Endothelial cell (in vitro differentiated cells): ENCODE results near the gene UBXN1. TPM values are rescaled to one million over a fixed set of nuclear protein-coding genes. Genes with fewer than 3 reads are reported as not detected.
A peak's percentile ranks its signal among the peaks of the same experiment; 100 is the strongest.

Experiments
- DNase-seq: peaks from one replicate; pipeline ENCODE4 v3.0.0; 2021; ENCODE audit warnings: low spot score
- H3K27ac Mint-ChIP-seq: one replicate; pipeline ENCODE4 v1.8.0; 2021; ENCODE audit warnings: mixed read lengths, inconsistent platforms; ENCODE audit not compliant: unreplicated experiment
- H3K27me3 Mint-ChIP-seq: one replicate; pipeline ENCODE4 v1.8.0; 2021; ENCODE audit warnings: mild to moderate bottlenecking, moderate library complexity, mixed read lengths, inconsistent platforms; ENCODE audit not compliant: unreplicated experiment
- H3K36me3 Mint-ChIP-seq: one replicate; pipeline ENCODE4 v1.8.0; 2021; ENCODE audit warnings: mild to moderate bottlenecking, low read depth, mixed read lengths, inconsistent platforms; ENCODE audit not compliant: unreplicated experiment
- H3K4me1 Mint-ChIP-seq: one replicate; pipeline ENCODE4 v1.8.0; 2021; ENCODE audit warnings: mild to moderate bottlenecking, mixed read lengths, inconsistent platforms; ENCODE audit not compliant: unreplicated experiment
- H3K4me3 Mint-ChIP-seq: one replicate; pipeline ENCODE4 v1.8.0; 2021; ENCODE audit warnings: mild to moderate bottlenecking, mixed read lengths, inconsistent platforms; ENCODE audit not compliant: unreplicated experiment
- H3K9me3 Mint-ChIP-seq: one replicate; pipeline ENCODE4 v1.8.0; 2021; ENCODE audit warnings: mixed read lengths, inconsistent platforms; ENCODE audit not compliant: unreplicated experiment
- total RNA-seq: library from RNA; stranded (reverse); fragmentation: NEBNext Ultra II Directional; extraction: Animal tissue kit (Norgen Biotek cat#: 25700); gene quantifications from one replicate; pipeline ENCODE4 v1.2.1, GENCODE V29; 2021; ENCODE audit not compliant: unreplicated experiment
- TF ChIP-seq, protein P1 (sequence below): fragments of 200-600 bp; sonication (generic); IDR thresholded peaks from one replicate; pipeline ENCODE4 v1.5.0; 2021; ENCODE audit warnings: antibody characterized with exemption; ENCODE audit not compliant: unreplicated experiment

UBXN1 gene
- total RNA-seq, 1 donor from 2014 or later = 137 TPM

DNA sequence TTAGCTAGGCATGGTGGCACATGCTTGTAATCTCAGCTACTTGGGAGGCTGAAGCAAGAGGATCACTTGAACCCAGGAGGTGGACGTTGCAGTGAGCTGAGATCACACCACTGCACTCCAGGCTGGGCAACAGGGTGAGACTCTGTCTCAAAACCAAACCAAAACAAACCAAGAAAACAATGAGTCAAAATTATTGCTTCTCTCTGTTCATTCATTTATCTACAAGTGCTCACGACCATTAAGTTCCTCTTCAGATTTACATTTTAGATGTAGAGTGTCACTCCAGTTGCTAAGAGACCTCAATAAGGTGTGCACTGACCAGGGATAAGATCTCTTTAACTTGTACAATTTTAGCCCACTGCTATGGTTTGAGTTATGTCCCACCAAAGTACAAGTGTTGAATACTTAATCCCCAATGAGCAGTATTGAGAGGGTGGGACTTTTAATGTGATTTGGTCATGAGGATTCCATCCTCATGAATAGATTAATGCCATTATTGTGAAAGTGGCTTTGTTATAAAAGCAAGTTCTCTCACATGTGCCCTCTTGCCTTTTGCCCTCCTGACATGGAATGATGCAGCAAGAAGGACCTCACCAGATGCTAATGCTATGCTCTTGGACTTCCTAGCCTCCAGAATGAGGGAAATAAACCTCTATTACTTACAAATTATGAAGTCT lies 40.6 kb upstream of the UBXN1 start:
- no peak for DNase-seq
- Mint-ChIP-seq H3K9me3 (no peaks in the 10 kb centered on the region), H3K4me3 (peak overlapping the region; percentile 8), H3K4me1 (peaks cover 7% of the 10 kb centered on the region), H3K27me3 (peaks cover 6% of the 10 kb centered on the region), H3K27ac (no peak overlapping the region), H3K36me3 (peaks cover 70% of the 10 kb centered on the region)
- TF ChIP-seq, protein P1, sequence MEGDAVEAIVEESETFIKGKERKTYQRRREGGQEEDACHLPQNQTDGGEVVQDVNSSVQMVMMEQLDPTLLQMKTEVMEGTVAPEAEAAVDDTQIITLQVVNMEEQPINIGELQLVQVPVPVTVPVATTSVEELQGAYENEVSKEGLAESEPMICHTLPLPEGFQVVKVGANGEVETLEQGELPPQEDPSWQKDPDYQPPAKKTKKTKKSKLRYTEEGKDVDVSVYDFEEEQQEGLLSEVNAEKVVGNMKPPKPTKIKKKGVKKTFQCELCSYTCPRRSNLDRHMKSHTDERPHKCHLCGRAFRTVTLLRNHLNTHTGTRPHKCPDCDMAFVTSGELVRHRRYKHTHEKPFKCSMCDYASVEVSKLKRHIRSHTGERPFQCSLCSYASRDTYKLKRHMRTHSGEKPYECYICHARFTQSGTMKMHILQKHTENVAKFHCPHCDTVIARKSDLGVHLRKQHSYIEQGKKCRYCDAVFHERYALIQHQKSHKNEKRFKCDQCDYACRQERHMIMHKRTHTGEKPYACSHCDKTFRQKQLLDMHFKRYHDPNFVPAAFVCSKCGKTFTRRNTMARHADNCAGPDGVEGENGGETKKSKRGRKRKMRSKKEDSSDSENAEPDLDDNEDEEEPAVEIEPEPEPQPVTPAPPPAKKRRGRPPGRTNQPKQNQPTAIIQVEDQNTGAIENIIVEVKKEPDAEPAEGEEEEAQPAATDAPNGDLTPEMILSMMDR = no peak

DNA sequence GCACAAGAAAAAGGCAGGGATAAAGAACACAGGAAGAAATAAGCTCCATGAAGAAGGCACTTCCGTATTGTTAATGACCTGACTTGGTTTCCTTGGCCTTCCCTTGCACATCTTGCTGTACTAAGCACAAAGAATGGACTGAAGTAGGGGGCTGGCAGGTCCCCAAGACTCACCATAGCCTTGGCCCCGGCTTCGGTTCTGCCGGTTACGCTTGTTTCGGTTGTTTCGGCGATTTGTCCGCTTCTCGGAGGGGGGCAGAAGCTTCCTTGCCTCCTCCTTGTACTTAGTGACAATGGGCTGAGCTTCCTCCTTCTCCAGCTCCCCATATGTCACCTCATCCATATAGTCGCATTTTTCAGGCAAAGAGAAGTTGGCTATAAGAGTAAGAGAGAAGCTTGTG lies 37.9 kb upstream of the UBXN1 start:
- Mint-ChIP-seq H3K36me3 (peaks cover 65% of the 10 kb centered on the region), H3K9me3 (no peaks in the 10 kb centered on the region), H3K4me1 (no peaks in the 10 kb centered on the region), H3K27me3 (peaks cover 4% of the 10 kb centered on the region), H3K4me3 (peak overlapping the region; percentile 15), H3K27ac (no peak overlapping the region)
- DNase-seq = no peak
- TF ChIP-seq, protein P1 = no peak

DNA sequence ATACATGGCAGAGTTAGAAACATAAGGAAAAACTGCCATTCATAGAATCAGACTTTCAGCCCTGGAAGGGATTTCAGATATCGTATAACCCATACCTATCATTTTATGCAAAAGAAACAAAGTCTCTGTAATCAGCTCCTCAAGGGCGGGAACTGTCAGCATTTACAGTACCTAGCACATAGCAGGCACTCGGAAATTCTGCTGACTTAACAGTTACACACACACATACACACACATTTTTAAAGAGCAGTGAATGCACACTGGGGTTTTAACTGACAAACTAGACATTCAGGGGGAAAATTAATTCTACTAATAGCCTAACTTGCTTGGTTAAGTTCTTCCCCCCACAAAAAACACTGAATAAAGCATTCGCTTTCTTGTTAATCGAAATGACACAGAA lies 37.3 kb upstream of the UBXN1 start:
- H3K4me1 Mint-ChIP-seq = no peaks in the 10 kb centered on the region
- H3K27ac Mint-ChIP-seq = no peak overlapping the region

GRCh38 chr11:62715150-62716130 lies 36.6 kb upstream of the UBXN1 start:
- H3K27me3 Mint-ChIP-seq = peaks cover 4% of the 10 kb centered on the region
- H3K4me3 Mint-ChIP-seq = peak overlapping the region; percentile 4
- DNase-seq = no peak
- H3K9me3 Mint-ChIP-seq = no peaks in the 10 kb centered on the region
- peaks cover 2% of the 10 kb centered on the region for H3K4me1 Mint-ChIP-seq
- TF ChIP-seq, protein P1 = no peak
- H3K27ac Mint-ChIP-seq = no peak overlapping the region
- peaks cover 60% of the 10 kb centered on the region for H3K36me3 Mint-ChIP-seq

More for the DNA sequence above, 37.3 kb upstream of the UBXN1 start:
- TF ChIP-seq, protein P1 = no peak
- Mint-ChIP-seq H3K27me3 (peaks cover 4% of the 10 kb centered on the region), H3K36me3 (peaks cover 59% of the 10 kb centered on the region), H3K4me3 (no peak overlapping the region), H3K9me3 (no peaks in the 10 kb centered on the region)
- DNase-seq = no peak
